GM23338 (cell line): Measurements from ENCODE around the gene SPG21.

Experiments
- CREB1 ChIP-seq: fragments of 250-450 bp; sonication (Bioruptor Pico); IDR thresholded peaks from 2 replicates; pipeline ENCODE4 v1.5.0; 2020; ENCODE audit warnings: low read depth, mild to moderate bottlenecking, moderate library complexity
- EZH2 ChIP-seq: fragments of 200-600 bp; sonication (generic); IDR thresholded peaks from one replicate; pipeline ENCODE4 v1.8.0; 2017; ENCODE audit warnings: antibody characterized with exemption, mild to moderate bottlenecking, low read depth; ENCODE audit not compliant: unreplicated experiment
- EZH2phosphoT487 ChIP-seq: fragments of 200-600 bp; sonication (generic); IDR thresholded peaks from one replicate; pipeline ENCODE4 v1.8.1; 2018; ENCODE audit warnings: antibody characterized with exemption; ENCODE audit not compliant: unreplicated experiment
- POLR2AphosphoS5 ChIP-seq: IDR thresholded peaks from 2 replicates; pipeline ENCODE4 v1.6.1; 2016; ENCODE audit warnings: antibody characterized with exemption, low read depth
- ZNF114 ChIP-seq: fragments of 250-450 bp; sonication (Bioruptor Pico); IDR thresholded peaks from 2 replicates; pipeline ENCODE4 v1.5.0; 2020; ENCODE audit warnings: mild to moderate bottlenecking, moderate library complexity
- ZNF331 ChIP-seq: fragments of 250-450 bp; sonication (Bioruptor Pico); IDR thresholded peaks from 2 replicates; pipeline ENCODE4 v1.5.0; 2020; ENCODE audit warnings: low read depth, mild to moderate bottlenecking, moderate library complexity
- TF ChIP-seq, protein P1 (sequence below): IDR thresholded peaks from one replicate; pipeline ENCODE4 v1.6.1; 2018; ENCODE audit warnings: antibody characterized with exemption; ENCODE audit not compliant: unreplicated experiment
- TF ChIP-seq, protein P2 (sequence below), 2 experiments: fragments of 200-600 bp in 1 of 2; sonication (generic) in 1 of 2; conservative IDR thresholded peaks; 2 replicates each; pipeline versions ENCODE4 v1.5.1 to v1.6.1; 2016 to 2017; ENCODE audit warnings: antibody characterized with exemption in 2 of 2, low read depth in 2 of 2, mild to moderate bottlenecking in 2 of 2, moderate library complexity in 1 of 2

DNA sequence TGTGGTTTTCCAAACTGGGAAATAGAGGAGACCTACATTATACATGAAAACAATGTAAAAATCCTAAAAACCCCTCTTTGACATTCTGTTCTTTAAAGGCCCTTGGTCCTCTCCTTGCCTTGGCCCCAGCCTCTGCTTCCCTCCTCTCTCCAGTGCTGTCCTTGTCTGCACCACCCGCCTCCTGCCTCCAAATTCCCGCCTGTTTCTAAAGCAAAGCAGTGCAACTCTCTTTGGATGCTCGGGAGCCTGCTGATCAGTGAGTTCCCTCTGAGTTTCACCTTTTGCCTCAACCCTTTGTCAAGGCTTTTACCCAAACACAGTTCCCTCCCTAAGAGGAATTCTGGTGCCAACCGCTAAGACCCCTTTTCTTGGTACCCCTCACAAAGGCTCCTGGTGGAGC, 70.0 kb downstream of the SPG21 start:
- TF ChIP-seq POLR2AphosphoS5 (no peak), CREB1 (CRISPR knock-in tag) (no peak), ZNF331 (CRISPR knock-in tag) (no peak), EZH2phosphoT487 (no peak), EZH2 (no peak), ZNF114 (CRISPR knock-in tag) (no peak)
- TF ChIP-seq, protein P1, sequence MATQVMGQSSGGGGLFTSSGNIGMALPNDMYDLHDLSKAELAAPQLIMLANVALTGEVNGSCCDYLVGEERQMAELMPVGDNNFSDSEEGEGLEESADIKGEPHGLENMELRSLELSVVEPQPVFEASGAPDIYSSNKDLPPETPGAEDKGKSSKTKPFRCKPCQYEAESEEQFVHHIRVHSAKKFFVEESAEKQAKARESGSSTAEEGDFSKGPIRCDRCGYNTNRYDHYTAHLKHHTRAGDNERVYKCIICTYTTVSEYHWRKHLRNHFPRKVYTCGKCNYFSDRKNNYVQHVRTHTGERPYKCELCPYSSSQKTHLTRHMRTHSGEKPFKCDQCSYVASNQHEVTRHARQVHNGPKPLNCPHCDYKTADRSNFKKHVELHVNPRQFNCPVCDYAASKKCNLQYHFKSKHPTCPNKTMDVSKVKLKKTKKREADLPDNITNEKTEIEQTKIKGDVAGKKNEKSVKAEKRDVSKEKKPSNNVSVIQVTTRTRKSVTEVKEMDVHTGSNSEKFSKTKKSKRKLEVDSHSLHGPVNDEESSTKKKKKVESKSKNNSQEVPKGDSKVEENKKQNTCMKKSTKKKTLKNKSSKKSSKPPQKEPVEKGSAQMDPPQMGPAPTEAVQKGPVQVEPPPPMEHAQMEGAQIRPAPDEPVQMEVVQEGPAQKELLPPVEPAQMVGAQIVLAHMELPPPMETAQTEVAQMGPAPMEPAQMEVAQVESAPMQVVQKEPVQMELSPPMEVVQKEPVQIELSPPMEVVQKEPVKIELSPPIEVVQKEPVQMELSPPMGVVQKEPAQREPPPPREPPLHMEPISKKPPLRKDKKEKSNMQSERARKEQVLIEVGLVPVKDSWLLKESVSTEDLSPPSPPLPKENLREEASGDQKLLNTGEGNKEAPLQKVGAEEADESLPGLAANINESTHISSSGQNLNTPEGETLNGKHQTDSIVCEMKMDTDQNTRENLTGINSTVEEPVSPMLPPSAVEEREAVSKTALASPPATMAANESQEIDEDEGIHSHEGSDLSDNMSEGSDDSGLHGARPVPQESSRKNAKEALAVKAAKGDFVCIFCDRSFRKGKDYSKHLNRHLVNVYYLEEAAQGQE, result no peak
- TF ChIP-seq, protein P2, sequence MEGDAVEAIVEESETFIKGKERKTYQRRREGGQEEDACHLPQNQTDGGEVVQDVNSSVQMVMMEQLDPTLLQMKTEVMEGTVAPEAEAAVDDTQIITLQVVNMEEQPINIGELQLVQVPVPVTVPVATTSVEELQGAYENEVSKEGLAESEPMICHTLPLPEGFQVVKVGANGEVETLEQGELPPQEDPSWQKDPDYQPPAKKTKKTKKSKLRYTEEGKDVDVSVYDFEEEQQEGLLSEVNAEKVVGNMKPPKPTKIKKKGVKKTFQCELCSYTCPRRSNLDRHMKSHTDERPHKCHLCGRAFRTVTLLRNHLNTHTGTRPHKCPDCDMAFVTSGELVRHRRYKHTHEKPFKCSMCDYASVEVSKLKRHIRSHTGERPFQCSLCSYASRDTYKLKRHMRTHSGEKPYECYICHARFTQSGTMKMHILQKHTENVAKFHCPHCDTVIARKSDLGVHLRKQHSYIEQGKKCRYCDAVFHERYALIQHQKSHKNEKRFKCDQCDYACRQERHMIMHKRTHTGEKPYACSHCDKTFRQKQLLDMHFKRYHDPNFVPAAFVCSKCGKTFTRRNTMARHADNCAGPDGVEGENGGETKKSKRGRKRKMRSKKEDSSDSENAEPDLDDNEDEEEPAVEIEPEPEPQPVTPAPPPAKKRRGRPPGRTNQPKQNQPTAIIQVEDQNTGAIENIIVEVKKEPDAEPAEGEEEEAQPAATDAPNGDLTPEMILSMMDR (conservative IDR thresholded peaks at IDR 0.05; ENCODE audit: low read depth in 2 of 2), result no peak
